Activated CD4-positive, alpha-beta memory T cell treated with anti-CD3 and anti-CD28 coated beads, Interleukin-2, amount 10 ng/mL, durations not matched to agents 7 days and 5 days (primary cell): Measurements from ENCODE around the gene BRPF1. TPM values are rescaled to one million over a fixed set of nuclear protein-coding genes. Genes with fewer than 3 reads are reported as not detected.
A peak's percentile ranks its signal among the peaks of the same experiment; 100 is the strongest.

Source experiments
- CTCF ChIA-PET: fragments of 350-600 bp; sonication (Branson Sonifier 250); formaldehyde crosslinking; loops from one replicate; lab custom pipeline; 2021; ENCODE audit warnings: antibody characterized with exemption, inconsistent platforms; lab: Charles Lee
- POLR2A ChIA-PET: fragments of 350-600 bp; sonication (Branson Sonifier 250); formaldehyde crosslinking; loops from one replicate; lab custom pipeline; 2021; ENCODE audit warnings: antibody characterized with exemption; lab: Charles Lee
- DNase-seq: peaks from one replicate; pipeline ENCODE4 v3.0.0-alpha.2; 2020
- H3K27ac Mint-ChIP-seq: one replicate; pipeline ENCODE4 v1.8.0; 2021; ENCODE audit warnings: mild to moderate bottlenecking, mixed read lengths
- H3K27me3 Mint-ChIP-seq: one replicate; pipeline ENCODE4 v1.8.0; 2021; ENCODE audit warnings: mixed read lengths
- H3K36me3 Mint-ChIP-seq: one replicate; pipeline ENCODE4 v1.8.0; 2021; ENCODE audit warnings: low read depth, mixed read lengths
- H3K4me1 Mint-ChIP-seq: one replicate; pipeline ENCODE4 v1.8.0; 2021; ENCODE audit warnings: mixed read lengths
- H3K4me3 Mint-ChIP-seq: one replicate; pipeline ENCODE4 v1.8.0; 2021; ENCODE audit warnings: mild to moderate bottlenecking, mixed read lengths
- H3K9me3 Mint-ChIP-seq: one replicate; pipeline ENCODE4 v1.8.0; 2021; ENCODE audit warnings: mixed read lengths
- total RNA-seq, 2 experiments: library from RNA; stranded (reverse); gene quantifications; one replicate each; pipeline ENCODE4 v1.2.3, GENCODE V29; 2021

BRPF1 gene
- total RNA-seq, 2 experiments from 2014 or later, result 38.9 to 41.9 TPM

GRCh38 chr3:9787714-9788113 is 56.2 kb downstream of the BRPF1 start:
- ChIA-PET POLR2A (no interaction called here), CTCF (interaction anchor here (1.0 kb wide), 1 partner anchor 9 kb away, joined by 3 read pairs; no protein-coding TSS in a partner anchor)
- no peak overlapping the region for H3K4me3 Mint-ChIP-seq
- H3K36me3 Mint-ChIP-seq, result peaks cover 69% of the 10 kb centered on the region
- H3K27me3 Mint-ChIP-seq, result no peaks in the 10 kb centered on the region
- peak overlapping the region; percentile 71 for H3K27ac Mint-ChIP-seq
- H3K9me3 Mint-ChIP-seq, result no peaks in the 10 kb centered on the region
- DNase-seq, result no peak
- peaks cover 45% of the 10 kb centered on the region for H3K4me1 Mint-ChIP-seq

GRCh38 chr3:9791127-9791526 is 59.6 kb downstream of the BRPF1 start:
- peaks cover 68% of the 10 kb centered on the region for H3K36me3 Mint-ChIP-seq

GRCh38 chr3:9791790-9792404 is 60.4 kb downstream of the BRPF1 start:
- CTCF ChIA-PET, result interaction anchor here (0.9 to 1.9 kb wide), 7 partner anchors 12 to 155 kb away, joined by 4 to 20 read pairs (median 5); partner anchors contain the start of genes OGG1 and TTLL3

More at GRCh38 chr3:9791127-9791526, 59.6 kb downstream of the BRPF1 start:
- H3K4me3 Mint-ChIP-seq, result peak overlapping the region; percentile 97
- ChIA-PET POLR2A (interaction anchor here (0.9 to 8.7 kb wide), 10 partner anchors 9 to 429 kb away, joined by 3 to 137 read pairs (median 8); partner anchors contain the start of genes BRPF1, CAMK1, MTMR14 and OGG1), CTCF (interaction anchor here (0.8 to 1.0 kb wide), 3 partner anchors 22 to 155 kb away, joined by 3 to 4 read pairs (median 3); partner anchors contain the start of gene CAMK1)
- peaks cover 61% of the 10 kb centered on the region for H3K4me1 Mint-ChIP-seq
- DNase-seq, result no peak
- H3K27me3 Mint-ChIP-seq, result no peaks in the 10 kb centered on the region
- H3K27ac Mint-ChIP-seq, result peak overlapping the region; percentile 99
- H3K9me3 Mint-ChIP-seq, result no peaks in the 10 kb centered on the region

GRCh38 chr3:9792405-9793160 is 61.0 kb downstream of the BRPF1 start, which contains the start of the genes ARPC4 and TADA3:
TSS of gene ARPC4 (plus strand) at chr3:9793082. CDS start at chr3:9793122, 40 bp downstream.
TSS of gene TADA3 (minus strand) at chr3:9792473. CDS start at chr3:9791466, 1,007 bp downstream.
- Mint-ChIP-seq H3K36me3 (peaks cover 65% of the 10 kb centered on the region), H3K4me3 (peak within 1 kb of the TSS; percentile 97), H3K4me1 (peaks cover 63% of the 10 kb centered on the region), H3K9me3 (no peaks in the 10 kb centered on the region), H3K27me3 (no peaks in the 10 kb centered on the region), H3K27ac (peak within 1 kb of the TSS; percentile 99)
- peak; percentile 93 for DNase-seq
- POLR2A ChIA-PET, result interaction anchor here (0.7 to 8.7 kb wide), 31 partner anchors 12 to 528 kb away, joined by 3 to 137 read pairs (median 6); partner anchors contain the start of genes BRK1, BRPF1, CAMK1 and CRELD1
- CTCF ChIA-PET, result interaction anchor here (0.6 to 1.9 kb wide), 10 partner anchors 12 to 406 kb away, joined by 3 to 20 read pairs (median 5); partner anchors contain the start of genes CRELD1, OGG1 and TTLL3

More at GRCh38 chr3:9791790-9792404, 60.4 kb downstream of the BRPF1 start:
- peak overlapping the region; percentile 99 for H3K27ac Mint-ChIP-seq
- peak overlapping the region; percentile 97 for H3K4me3 Mint-ChIP-seq
- peaks cover 60% of the 10 kb centered on the region for H3K4me1 Mint-ChIP-seq
- no peaks in the 10 kb centered on the region for H3K9me3 Mint-ChIP-seq
- POLR2A ChIA-PET, result interaction anchor here (0.7 to 8.7 kb wide), 29 partner anchors 11 to 529 kb away, joined by 3 to 137 read pairs (median 7); partner anchors contain the start of genes BRK1, BRPF1, CAMK1 and CRELD1
- H3K36me3 Mint-ChIP-seq, result peaks cover 65% of the 10 kb centered on the region
- H3K27me3 Mint-ChIP-seq, result no peaks in the 10 kb centered on the region
- no peak for DNase-seq

- Mint-ChIP-seq H3K27me3 (no peaks in the 10 kb centered on the region), H3K9me3 (no peaks in the 10 kb centered on the region), H3K36me3 (peaks cover 68% of the 10 kb centered on the region), H3K27ac (peak overlapping the region; percentile 99), H3K4me3 (peak overlapping the region; percentile 97), H3K4me1 (peaks cover 63% of the 10 kb centered on the region)
- POLR2A ChIA-PET, result interaction anchor here (0.7 to 8.7 kb wide), 30 partner anchors 13 to 527 kb away, joined by 3 to 137 read pairs (median 6); partner anchors contain the start of genes BRPF1, CAMK1, CRELD1 and EMC3
- CTCF ChIA-PET, result interaction anchor here (0.6 to 1.9 kb wide), 10 partner anchors 13 to 407 kb away, joined by 3 to 20 read pairs (median 5); partner anchors contain the start of genes CRELD1, OGG1 and TTLL3
- peak; percentile 44 for DNase-seq
Measured at GRCh38 chr3:9793161-9793781, 61.7 kb downstream of the BRPF1 start.

- no peaks in the 10 kb centered on the region for H3K27me3 Mint-ChIP-seq
- DNase-seq, result no peak
Measured at GRCh38 chr3:9794400-9794799, 62.9 kb downstream of the BRPF1 start.

GRCh38 chr3:9795207-9795606 is 63.7 kb downstream of the BRPF1 start:
- Mint-ChIP-seq H3K4me1 (peaks cover 55% of the 10 kb centered on the region), H3K4me3 (peak overlapping the region; percentile 35), H3K9me3 (no peaks in the 10 kb centered on the region), H3K27me3 (no peaks in the 10 kb centered on the region), H3K36me3 (peaks cover 72% of the 10 kb centered on the region), H3K27ac (peak overlapping the region; percentile 47)
- CTCF ChIA-PET, result interaction anchor here (1.5 kb wide), 1 partner anchor 68 kb away, joined by 4 read pairs; no protein-coding TSS in a partner anchor
- DNase-seq, result no peak
- POLR2A ChIA-PET, result interaction anchor here (1.1 to 8.7 kb wide), 2 partner anchors 11 to 138 kb away, joined by 3 to 137 read pairs; partner anchors contain the start of gene TTLL3

More at GRCh38 chr3:9794400-9794799, 62.9 kb downstream of the BRPF1 start:
- ChIA-PET CTCF (interaction anchor here (1.5 kb wide), 1 partner anchor 67 kb away, joined by 4 read pairs; no protein-coding TSS in a partner anchor), POLR2A (interaction anchor here (0.9 to 8.7 kb wide), 5 partner anchors 12 to 398 kb away, joined by 4 to 137 read pairs (median 56); partner anchors contain the start of genes OGG1 and TTLL3)
- H3K36me3 Mint-ChIP-seq, result peaks cover 69% of the 10 kb centered on the region
- peak overlapping the region; percentile 58 for H3K27ac Mint-ChIP-seq
- H3K9me3 Mint-ChIP-seq, result no peaks in the 10 kb centered on the region
- H3K4me3 Mint-ChIP-seq, result peak overlapping the region; percentile 97
- peaks cover 59% of the 10 kb centered on the region for H3K4me1 Mint-ChIP-seq

- CTCF ChIA-PET, result interaction anchor here (0.7 to 1.0 kb wide), 3 partner anchors 10 to 104 kb away, joined by 3 to 4 read pairs (median 3); no protein-coding TSS in a partner anchor
- DNase-seq, result no peak
- Mint-ChIP-seq H3K36me3 (peaks cover 69% of the 10 kb centered on the region), H3K9me3 (no peaks in the 10 kb centered on the region), H3K4me1 (peaks cover 37% of the 10 kb centered on the region), H3K27ac (peak overlapping the region; percentile 10), H3K27me3 (no peaks in the 10 kb centered on the region), H3K4me3 (no peak overlapping the region)
- POLR2A ChIA-PET, result interaction anchor here (0.5 to 8.7 kb wide), 4 partner anchors 9 to 523 kb away, joined by 3 to 137 read pairs (median 3); partner anchors contain the start of genes SEC13 and TTLL3
Measured at GRCh38 chr3:9797196-9797945, 65.8 kb downstream of the BRPF1 start.

Other genes with a start within 250 kb of the BRPF1 start
- under 1 TPM in 1 of 2 experiments, not detected in 1; 0.05 TPM for gene LHFPL4, start 177.9 kb upstream of the BRPF1 start, total RNA-seq
- 10 to 100 TPM; 57.2 to 62.0 TPM for gene MTMR14, start 82.2 kb upstream of the BRPF1 start, total RNA-seq
- under 1 TPM in 1 of 2 experiments, not detected in 1; 0.33 TPM for gene CPNE9, start 27.9 kb upstream of the BRPF1 start, total RNA-seq
- gene OGG1, start 18.2 kb downstream of the BRPF1 start, total RNA-seq, result 10 to 100 TPM; 29.5 to 34.3 TPM
- gene CAMK1, start 38.2 kb downstream of the BRPF1 start, total RNA-seq, result 10 to 100 TPM; 18.5 to 20.2 TPM
- 10 to 100 TPM; 88.1 to 88.3 TPM for gene TADA3, start 60.7 kb downstream of the BRPF1 start, total RNA-seq
- gene ARPC4, start 61.3 kb downstream of the BRPF1 start, total RNA-seq, result 100 to 1,000 TPM; 255 to 266 TPM
- gene TTLL3, start 78.5 kb downstream of the BRPF1 start, total RNA-seq, result 10 to 100 TPM; 50.8 to 59.0 TPM
- 10 to 100 TPM; 51.5 to 53.6 TPM for gene RPUSD3, start 112.3 kb downstream of the BRPF1 start, total RNA-seq
- gene CIDEC, start 148.5 kb downstream of the BRPF1 start, total RNA-seq, result not detected
- gene JAGN1, start 158.9 kb downstream of the BRPF1 start, total RNA-seq, result 10 to 100 TPM; 25.4 to 28.6 TPM
- 1 to 10 TPM; 1.7 to 3.0 TPM for gene IL17RE, start 171.1 kb downstream of the BRPF1 start, total RNA-seq
- under 1 TPM; 0.23 to 0.45 TPM for gene IL17RC, start 185.4 kb downstream of the BRPF1 start, total RNA-seq
- 10 to 100 TPM; 15.9 to 17.1 TPM for gene CRELD1, start 202.1 kb downstream of the BRPF1 start, total RNA-seq
- gene PRRT3, start 220.7 kb downstream of the BRPF1 start, total RNA-seq, result 1 to 10 TPM; 5.4 to 6.1 TPM